HepG2 (cell line): ENCODE measurements around the gene NT5DC4. TPM values are rescaled to one million over a fixed set of nuclear protein-coding genes. Genes with fewer than 3 reads are reported as not detected.

Experiments
- ERF ChIP-seq: IDR thresholded peaks from 2 replicates; pipeline ENCODE4 v1.6.1; 2018; ENCODE audit warnings: missing biosample characterization, missing genetic modification reagents
- GATAD2A ChIP-seq: IDR thresholded peaks from 2 replicates; pipeline ENCODE4 v1.6.1; 2016
- KDM1A ChIP-seq: IDR thresholded peaks from 2 replicates; pipeline ENCODE4 v1.6.1; 2016; ENCODE audit warnings: missing compliant biosample characterization
- NFE2L2 ChIP-seq: fragments of 150-350 bp; IDR thresholded peaks from 2 replicates; pipeline ENCODE4 v1.6.1; 2014; ENCODE audit warnings: low read length
- NFIC ChIP-seq: IDR thresholded peaks from 2 replicates; pipeline ENCODE4 v1.6.1; 2012; ENCODE audit warnings: mild to moderate bottlenecking, low read length, inconsistent platforms
- NKX3-1 ChIP-seq: sonication (generic); formaldehyde crosslinking; IDR thresholded peaks from 2 replicates; pipeline ENCODE4 v1.5.0; 2020; ENCODE audit warnings: missing genetic modification reagents
- PHF5A ChIP-seq: IDR thresholded peaks from one replicate; pipeline ENCODE4 v1.6.1; 2018; ENCODE audit warnings: low read depth, missing genetic modification reagents; ENCODE audit not compliant: unreplicated experiment
- SRSF1 ChIP-seq: fragments of 200-400 bp; formaldehyde crosslinking; optimal IDR thresholded peaks from 2 replicates; pipeline ENCODE3; 2017; ENCODE audit warnings: mild to moderate bottlenecking, low read depth, low read length, moderate library complexity
- TOPORS ChIP-seq: sonication (generic); formaldehyde crosslinking; IDR thresholded peaks from 2 replicates; pipeline ENCODE4 v1.8.0; 2023; ENCODE audit warnings: mild to moderate bottlenecking, missing genetic modification reagents
- ZBTB3 ChIP-seq: sonication (generic); formaldehyde crosslinking; IDR thresholded peaks from 2 replicates; pipeline ENCODE4 v1.4.0; 2020; ENCODE audit warnings: low read depth, mild to moderate bottlenecking, moderate library complexity, missing genetic modification reagents, borderline replicate concordance
- ZFP37 ChIP-seq: sonication (generic); formaldehyde crosslinking; IDR thresholded peaks from 2 replicates; pipeline ENCODE4 v1.4.0; 2020; ENCODE audit warnings: missing genetic modification reagents, borderline replicate concordance
- ZNF546 ChIP-seq: sonication (generic); formaldehyde crosslinking; conservative IDR thresholded peaks from 2 replicates; pipeline ENCODE4 v1.8.1; 2023; ENCODE audit warnings: mild to moderate bottlenecking, missing genetic modification reagents
- ZNF766 ChIP-seq: sonication (generic); formaldehyde crosslinking; IDR thresholded peaks from 2 replicates; pipeline ENCODE4 v1.5.0; 2020; ENCODE audit warnings: missing genetic modification reagents, borderline replicate concordance
- ZSCAN29 ChIP-seq: sonication (generic); formaldehyde crosslinking; conservative IDR thresholded peaks from 2 replicates; pipeline ENCODE4 v1.4.0; 2020; ENCODE audit warnings: mild to moderate bottlenecking, missing genetic modification reagents
- polyA plus RNA-seq, 8 experiments: library from polyadenylated mRNA; depleted of rRNA in 3 of 8; stranded (reverse) in 7 of 8; unstranded in 1 of 8; fragments of >200 nt; fragmentation: Illumina TruSeq in 4 of 8; extraction: Trizol in 4 of 8; gene quantifications; 2 replicates each; pipeline versions ENCODE4 v1.2.1 to v1.2.3, GENCODE V29; 2011 to 2016; ENCODE audit warnings: low read depth in 4 of 8, missing spikeins in 1 of 8, mixed read lengths in 1 of 8; ENCODE audit not compliant: insufficient read depth in 1 of 8
- total RNA-seq, 5 experiments: library from RNA; depleted of rRNA; stranded (reverse); fragments of >200 nt; fragmentation: Illumina TruSeq; extraction: Trizol; gene quantifications; 2 replicates each; pipeline ENCODE4 v1.2.3, GENCODE V29; 2016; ENCODE audit warnings: low read depth in 1 of 5
- TF ChIP-seq, protein P1 (sequence below): sonication (generic); formaldehyde crosslinking; IDR thresholded peaks from 2 replicates; pipeline ENCODE4 v1.5.1; 2020; ENCODE audit warnings: missing genetic modification reagents, mild to moderate bottlenecking, borderline replicate concordance
- TF ChIP-seq, protein P2 (sequence below): IDR thresholded peaks from 2 replicates; pipeline ENCODE4 v1.4.0; 2020; ENCODE audit warnings: mild to moderate bottlenecking, missing genetic modification reagents
- TF ChIP-seq, protein P3 (sequence below): sonication (generic); formaldehyde crosslinking; IDR thresholded peaks from 2 replicates; pipeline ENCODE4 v1.4.0; 2020; ENCODE audit warnings: missing genetic modification reagents, mild to moderate bottlenecking, borderline replicate concordance
- TF ChIP-seq, protein P4 (sequence below): sonication (generic); formaldehyde crosslinking; IDR thresholded peaks from 2 replicates; pipeline ENCODE4 v1.4.0; 2020; ENCODE audit warnings: mild to moderate bottlenecking, missing genetic modification reagents
- TF ChIP-seq, protein P5 (sequence below): sonication (generic); formaldehyde crosslinking; IDR thresholded peaks from 2 replicates; pipeline ENCODE4 v1.5.1; 2020; ENCODE audit warnings: missing genetic modification reagents, mild to moderate bottlenecking, borderline replicate concordance

The NT5DC4 gene
- total and polyA plus RNA-seq, 2 of the 13 experiments (the other 11 are each of a cell fraction or from before 2014, with no cell fraction given): 0.04 to 4.2 TPM

DNA sequence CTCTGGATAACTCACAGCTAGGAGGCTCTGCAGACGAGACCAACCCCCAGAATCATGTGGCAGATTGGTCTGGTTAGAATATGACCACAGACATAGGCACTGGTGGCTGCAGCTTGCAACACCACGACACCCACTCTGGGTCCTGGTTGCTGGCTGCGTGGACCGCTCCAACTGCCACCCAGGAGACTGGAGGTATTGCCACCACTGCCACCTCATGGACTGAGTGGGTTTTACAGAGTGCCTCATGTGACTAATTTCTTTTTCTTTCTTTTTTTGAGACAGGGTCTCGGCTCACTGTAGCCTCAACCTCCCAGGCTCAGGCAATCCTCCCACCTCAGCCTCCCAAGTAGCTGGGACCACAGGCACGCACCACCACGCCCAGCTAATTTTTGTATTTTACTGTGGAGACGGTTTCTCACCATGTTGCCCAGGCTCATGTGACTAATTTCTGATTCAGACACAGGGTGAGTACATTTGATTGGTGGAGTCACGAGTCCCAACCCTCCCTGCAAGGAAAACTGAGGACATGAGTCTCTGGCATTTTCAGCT lies 29.9 kb upstream of the NT5DC4 start (continued):
- TF ChIP-seq, protein P1, sequence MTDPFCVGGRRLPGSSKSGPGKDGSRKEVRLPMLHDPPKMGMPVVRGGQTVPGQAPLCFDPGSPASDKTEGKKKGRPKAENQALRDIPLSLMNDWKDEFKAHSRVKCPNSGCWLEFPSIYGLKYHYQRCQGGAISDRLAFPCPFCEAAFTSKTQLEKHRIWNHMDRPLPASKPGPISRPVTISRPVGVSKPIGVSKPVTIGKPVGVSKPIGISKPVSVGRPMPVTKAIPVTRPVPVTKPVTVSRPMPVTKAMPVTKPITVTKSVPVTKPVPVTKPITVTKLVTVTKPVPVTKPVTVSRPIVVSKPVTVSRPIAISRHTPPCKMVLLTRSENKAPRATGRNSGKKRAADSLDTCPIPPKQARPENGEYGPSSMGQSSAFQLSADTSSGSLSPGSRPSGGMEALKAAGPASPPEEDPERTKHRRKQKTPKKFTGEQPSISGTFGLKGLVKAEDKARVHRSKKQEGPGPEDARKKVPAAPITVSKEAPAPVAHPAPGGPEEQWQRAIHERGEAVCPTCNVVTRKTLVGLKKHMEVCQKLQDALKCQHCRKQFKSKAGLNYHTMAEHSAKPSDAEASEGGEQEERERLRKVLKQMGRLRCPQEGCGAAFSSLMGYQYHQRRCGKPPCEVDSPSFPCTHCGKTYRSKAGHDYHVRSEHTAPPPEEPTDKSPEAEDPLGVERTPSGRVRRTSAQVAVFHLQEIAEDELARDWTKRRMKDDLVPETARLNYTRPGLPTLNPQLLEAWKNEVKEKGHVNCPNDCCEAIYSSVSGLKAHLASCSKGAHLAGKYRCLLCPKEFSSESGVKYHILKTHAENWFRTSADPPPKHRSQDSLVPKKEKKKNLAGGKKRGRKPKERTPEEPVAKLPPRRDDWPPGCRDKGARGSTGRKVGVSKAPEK (CRISPR knock-in tag): peak; percentile 24; the same call in 1 of the 2 replicates
- TF ChIP-seq GATAD2A (CRISPR knock-in tag): peak; percentile 64
- TF ChIP-seq NFIC: no peak
- TF ChIP-seq ZSCAN29 (CRISPR knock-in tag): peak; percentile 91
- no peak for TF ChIP-seq SRSF1
- TF ChIP-seq ZBTB3 (CRISPR knock-in tag): no peak
- no peak for TF ChIP-seq ERF (CRISPR knock-in tag)
- TF ChIP-seq, protein P2, sequence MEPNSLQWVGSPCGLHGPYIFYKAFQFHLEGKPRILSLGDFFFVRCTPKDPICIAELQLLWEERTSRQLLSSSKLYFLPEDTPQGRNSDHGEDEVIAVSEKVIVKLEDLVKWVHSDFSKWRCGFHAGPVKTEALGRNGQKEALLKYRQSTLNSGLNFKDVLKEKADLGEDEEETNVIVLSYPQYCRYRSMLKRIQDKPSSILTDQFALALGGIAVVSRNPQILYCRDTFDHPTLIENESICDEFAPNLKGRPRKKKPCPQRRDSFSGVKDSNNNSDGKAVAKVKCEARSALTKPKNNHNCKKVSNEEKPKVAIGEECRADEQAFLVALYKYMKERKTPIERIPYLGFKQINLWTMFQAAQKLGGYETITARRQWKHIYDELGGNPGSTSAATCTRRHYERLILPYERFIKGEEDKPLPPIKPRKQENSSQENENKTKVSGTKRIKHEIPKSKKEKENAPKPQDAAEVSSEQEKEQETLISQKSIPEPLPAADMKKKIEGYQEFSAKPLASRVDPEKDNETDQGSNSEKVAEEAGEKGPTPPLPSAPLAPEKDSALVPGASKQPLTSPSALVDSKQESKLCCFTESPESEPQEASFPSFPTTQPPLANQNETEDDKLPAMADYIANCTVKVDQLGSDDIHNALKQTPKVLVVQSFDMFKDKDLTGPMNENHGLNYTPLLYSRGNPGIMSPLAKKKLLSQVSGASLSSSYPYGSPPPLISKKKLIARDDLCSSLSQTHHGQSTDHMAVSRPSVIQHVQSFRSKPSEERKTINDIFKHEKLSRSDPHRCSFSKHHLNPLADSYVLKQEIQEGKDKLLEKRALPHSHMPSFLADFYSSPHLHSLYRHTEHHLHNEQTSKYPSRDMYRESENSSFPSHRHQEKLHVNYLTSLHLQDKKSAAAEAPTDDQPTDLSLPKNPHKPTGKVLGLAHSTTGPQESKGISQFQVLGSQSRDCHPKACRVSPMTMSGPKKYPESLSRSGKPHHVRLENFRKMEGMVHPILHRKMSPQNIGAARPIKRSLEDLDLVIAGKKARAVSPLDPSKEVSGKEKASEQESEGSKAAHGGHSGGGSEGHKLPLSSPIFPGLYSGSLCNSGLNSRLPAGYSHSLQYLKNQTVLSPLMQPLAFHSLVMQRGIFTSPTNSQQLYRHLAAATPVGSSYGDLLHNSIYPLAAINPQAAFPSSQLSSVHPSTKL: peak; percentile 30; the same call in 1 of the 2 replicates
- no peak for TF ChIP-seq KDM1A (CRISPR knock-in tag)
- TF ChIP-seq, protein P3, sequence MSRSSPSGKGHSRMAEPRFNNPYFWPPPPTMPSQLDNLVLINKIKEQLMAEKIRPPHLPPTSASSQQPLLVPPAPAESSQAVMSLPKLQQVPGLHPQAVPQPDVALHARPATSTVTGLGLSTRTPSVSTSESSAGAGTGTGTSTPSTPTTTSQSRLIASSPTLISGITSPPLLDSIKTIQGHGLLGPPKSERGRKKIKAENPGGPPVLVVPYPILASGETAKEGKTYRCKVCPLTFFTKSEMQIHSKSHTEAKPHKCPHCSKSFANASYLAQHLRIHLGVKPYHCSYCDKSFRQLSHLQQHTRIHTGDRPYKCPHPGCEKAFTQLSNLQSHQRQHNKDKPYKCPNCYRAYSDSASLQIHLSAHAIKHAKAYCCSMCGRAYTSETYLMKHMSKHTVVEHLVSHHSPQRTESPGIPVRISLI (CRISPR knock-in tag): 0 out of 2 replicates have a peak, but pooled peaks have one; percentile 43
- TF ChIP-seq, protein P4, sequence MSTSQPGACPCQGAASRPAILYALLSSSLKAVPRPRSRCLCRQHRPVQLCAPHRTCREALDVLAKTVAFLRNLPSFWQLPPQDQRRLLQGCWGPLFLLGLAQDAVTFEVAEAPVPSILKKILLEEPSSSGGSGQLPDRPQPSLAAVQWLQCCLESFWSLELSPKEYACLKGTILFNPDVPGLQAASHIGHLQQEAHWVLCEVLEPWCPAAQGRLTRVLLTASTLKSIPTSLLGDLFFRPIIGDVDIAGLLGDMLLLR (CRISPR knock-in tag): no peak
- no peak for TF ChIP-seq PHF5A (CRISPR knock-in tag)
- no peak for TF ChIP-seq NKX3-1 (CRISPR knock-in tag)
- TF ChIP-seq, protein P5, sequence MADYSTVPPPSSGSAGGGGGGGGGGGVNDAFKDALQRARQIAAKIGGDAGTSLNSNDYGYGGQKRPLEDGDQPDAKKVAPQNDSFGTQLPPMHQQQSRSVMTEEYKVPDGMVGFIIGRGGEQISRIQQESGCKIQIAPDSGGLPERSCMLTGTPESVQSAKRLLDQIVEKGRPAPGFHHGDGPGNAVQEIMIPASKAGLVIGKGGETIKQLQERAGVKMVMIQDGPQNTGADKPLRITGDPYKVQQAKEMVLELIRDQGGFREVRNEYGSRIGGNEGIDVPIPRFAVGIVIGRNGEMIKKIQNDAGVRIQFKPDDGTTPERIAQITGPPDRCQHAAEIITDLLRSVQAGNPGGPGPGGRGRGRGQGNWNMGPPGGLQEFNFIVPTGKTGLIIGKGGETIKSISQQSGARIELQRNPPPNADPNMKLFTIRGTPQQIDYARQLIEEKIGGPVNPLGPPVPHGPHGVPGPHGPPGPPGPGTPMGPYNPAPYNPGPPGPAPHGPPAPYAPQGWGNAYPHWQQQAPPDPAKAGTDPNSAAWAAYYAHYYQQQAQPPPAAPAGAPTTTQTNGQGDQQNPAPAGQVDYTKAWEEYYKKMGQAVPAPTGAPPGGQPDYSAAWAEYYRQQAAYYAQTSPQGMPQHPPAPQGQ (CRISPR knock-in tag): no peak
- TF ChIP-seq ZNF766 (CRISPR knock-in tag): no peak
- TF ChIP-seq TOPORS: no peak
- 0 out of 2 replicates have a peak, but pooled peaks have one; percentile 18 for TF ChIP-seq NFE2L2
- no peak for TF ChIP-seq ZNF546 (CRISPR knock-in tag)
- TF ChIP-seq ZFP37 (CRISPR knock-in tag): no peak
